K562 (cell line): ENCODE data around the gene IL1RAPL2. TPM values are rescaled to one million over a fixed set of nuclear protein-coding genes. Genes with fewer than 3 reads are reported as not detected.

Source experiments
- ATAC-seq: fragments of 200-7000 bp; cut with Tn5 transposase; 3 replicates; pipeline ENCODE4 v1.9.1; 2020; ENCODE audit warnings: moderate library complexity
- BruUV-seq: library from RNA; stranded (reverse); fragments of 400-500 nt; replicated peaks from 2 replicates; lab custom pipeline; 2021; lab: Mats Ljungman, UMichigan
- CTCF ChIA-PET: fragments of 300-600 bp; formaldehyde crosslinking; extraction: SDS; loops from one replicate; lab custom pipeline; 2021; ENCODE audit warnings: low intra/inter-chr PET ratio; lab: Yijun Ruan, JAX
- POLR2A ChIA-PET: fragments of 300-600, 350-650 bp; sonication (Branson Sonifier 250); formaldehyde crosslinking; extraction: SDS; loops from one replicate; lab custom pipeline; 2021; ENCODE audit warnings: antibody characterized with exemption, inconsistent platforms; lab: Yijun Ruan, JAX
- DNase-seq, 4 experiments: peaks; one replicate each; pipeline versions ENCODE4 v3.0.0 to v3.0.0-alpha.2; 2011 to 2018; ENCODE audit warnings: low spot score in 3 of 4, mixed read lengths in 3 of 4; ENCODE audit errors: extremely low read depth in 1 of 4
- FAIRE-seq: peaks from 2 replicates; lab custom pipeline; 2011; peaks lifted over from hg19 to GRCh38; lab: Jason Lieb, UNC
- H2AFZ ChIP-seq: 2 replicates; pipeline ENCODE4 v1.6.0; 2011; ENCODE audit warnings: low read depth, low read length, control low read depth, inconsistent platforms
- H3K27ac ChIP-seq: fragments of 200-600 bp; 3 replicates; pipeline ENCODE4 v1.8.0; 2011; ENCODE audit warnings: low read depth, mild to moderate bottlenecking, control low read depth, inconsistent platforms, low read length, moderate library complexity, mixed read lengths; ENCODE audit errors: extremely low read depth
- H3K27me3 ChIP-seq, 2 experiments: fragments of 300-600 bp in 1 of 2; 2 replicates in 1 of 2; 3 replicates in 1 of 2; pipeline versions ENCODE4 v1.6.0 to v1.8.0; 2011; ENCODE audit warnings: inconsistent platforms in 2 of 2, low read length in 2 of 2, mild to moderate bottlenecking in 1 of 2, mixed read lengths in 1 of 2, moderate library complexity in 1 of 2; ENCODE audit not compliant: control insufficient read depth in 2 of 2, insufficient read depth in 2 of 2
- H3K36me3 ChIP-seq: fragments of 300-600 bp; 3 replicates; pipeline ENCODE4 v1.8.0; 2011; ENCODE audit warnings: mild to moderate bottlenecking, low read length, inconsistent platforms; ENCODE audit not compliant: control insufficient read depth, insufficient read depth
- H3K4me1 ChIP-seq, 2 experiments: fragments of 200-600 bp in 1 of 2; replicated peaks in 1 of 2; 2 replicates in 1 of 2; 3 replicates in 1 of 2; pipeline versions ENCODE4 v1.5.1 to v1.8.0; 2011; ENCODE audit warnings: inconsistent platforms in 2 of 2, low read length in 2 of 2, mild to moderate bottlenecking in 1 of 2, mixed read lengths in 1 of 2, moderate library complexity in 1 of 2; ENCODE audit not compliant: control insufficient read depth in 2 of 2, insufficient read depth in 2 of 2
- H3K4me2 ChIP-seq: 2 replicates; pipeline ENCODE4 v1.6.1; 2011; ENCODE audit warnings: low read length, control low read depth, inconsistent platforms, mixed read lengths; ENCODE audit not compliant: insufficient read depth
- H3K4me3 ChIP-seq: fragments of 200-600 bp; sonication (generic), shearing (Covaris generic); 2 replicates; pipeline ENCODE4 v1.5.1; 2016; ENCODE audit warnings: control low read depth, inconsistent platforms
- H3K79me2 ChIP-seq: fragments of 200-600 bp; 3 replicates; pipeline ENCODE4 v1.8.0; 2011; ENCODE audit warnings: low read length, inconsistent platforms; ENCODE audit not compliant: control insufficient read depth, insufficient read depth
- H3K9ac ChIP-seq, 2 experiments: 2 replicates each; pipeline versions ENCODE4 v1.6.0 to v1.6.1; 2011; ENCODE audit warnings: low read depth in 2 of 2, low read length in 2 of 2, control low read depth in 1 of 2, inconsistent platforms in 1 of 2, mild to moderate bottlenecking in 1 of 2, mixed read lengths in 1 of 2; ENCODE audit not compliant: insufficient read depth in 1 of 2
- H3K9me1 ChIP-seq: one replicate; pipeline ENCODE4 v1.6.0; 2011; ENCODE audit warnings: inconsistent platforms, mild to moderate bottlenecking, low read length, moderate library complexity; ENCODE audit not compliant: control insufficient read depth, insufficient read depth
- H3K9me3 ChIP-seq: replicated peaks from 2 replicates; pipeline ENCODE4 v1.5.1; 2011; ENCODE audit warnings: low read depth, low read length, inconsistent platforms; ENCODE audit not compliant: control insufficient read depth, insufficient read depth
- H4K20me1 ChIP-seq: replicated peaks from 2 replicates; pipeline ENCODE4 v1.6.1; 2011; ENCODE audit warnings: low read length, inconsistent platforms, mixed read lengths; ENCODE audit not compliant: control insufficient read depth, insufficient read depth
- FOXJ3 ChIP-seq: sonication (generic); formaldehyde crosslinking; IDR thresholded peaks from 2 replicates; pipeline ENCODE4 v1.4.0; 2020; ENCODE audit warnings: mild to moderate bottlenecking, missing genetic modification reagents
- GMEB1 ChIP-seq: fragments of 250-450 bp; sonication (Bioruptor Pico); IDR thresholded peaks from 2 replicates; pipeline ENCODE4 v1.4.0; 2020; ENCODE audit warnings: mild to moderate bottlenecking
- HEY1 ChIP-seq: fragments of 250-450 bp; sonication (Bioruptor Pico); IDR thresholded peaks from 2 replicates; pipeline ENCODE4 v1.5.0; 2020; ENCODE audit warnings: mild to moderate bottlenecking, moderate library complexity, borderline replicate concordance
- NCOA2 ChIP-seq, 2 experiments: fragments of 450-650 bp; IDR thresholded peaks; 2 replicates each; pipeline ENCODE4 v1.6.1; 2018; ENCODE audit warnings: mild to moderate bottlenecking in 2 of 2, moderate library complexity in 1 of 2; ENCODE audit not compliant: partially characterized antibody in 2 of 2
- PRDM10 ChIP-seq: fragments of 450-650 bp; IDR thresholded peaks from 2 replicates; pipeline ENCODE4 v1.6.1; 2018; ENCODE audit not compliant: partially characterized antibody
- RB1 ChIP-seq: fragments of 450-650 bp; IDR thresholded peaks from 2 replicates; pipeline ENCODE4 v1.6.1; 2017; ENCODE audit warnings: low read depth, mild to moderate bottlenecking
- RCOR1 ChIP-seq, 2 experiments: IDR thresholded peaks; 2 replicates each; pipeline ENCODE4 v1.6.1; 2012; ENCODE audit warnings: low read depth in 2 of 2, low read length in 2 of 2, borderline replicate concordance in 1 of 2, improper control_type of control experiment in 1 of 2
- SRSF3 ChIP-seq: fragments of 200-400 bp; formaldehyde crosslinking; IDR thresholded peaks from 2 replicates; pipeline ENCODE4 v1.6.1; 2016; ENCODE audit warnings: mild to moderate bottlenecking, low read length, moderate library complexity; ENCODE audit not compliant: insufficient read depth
- UBTF ChIP-seq, 2 experiments: IDR thresholded peaks; 2 replicates each; pipeline ENCODE4 v1.6.1; 2012; ENCODE audit warnings: improper control_type of control experiment in 2 of 2, low read depth in 2 of 2, low read length in 2 of 2, borderline replicate concordance in 1 of 2
- ZFP30 ChIP-seq: fragments of 250-450 bp; sonication (Bioruptor Pico); IDR thresholded peaks from 2 replicates; pipeline ENCODE4 v1.8.0; 2022; ENCODE audit warnings: moderate library complexity, mild to moderate bottlenecking, inconsistent platforms, borderline replicate concordance
- WGBS: fragments of 100-300 bp; shearing (Covaris generic); methylation state at CpG from one replicate; pipeline ENCODE4 v1.1.6; 2016; ENCODE audit warnings: low coverage, mixed read lengths; ENCODE audit not compliant: insufficient coverage; ENCODE audit errors: missing lambda C conversion rate; 5-methylcytosine and 5-hydroxymethylcytosine counted together
- in situ Hi-C: fragments of 300-500 bp; cut with MboI; formaldehyde crosslinking; loops from 4 replicates; pipeline ENCODE4 v1.15.0; 2018; ENCODE audit warnings: inconsistent platforms, mixed read lengths
- intact Hi-C: fragments of 100-400 bp; cut with micrococcal nuclease; formaldehyde crosslinking; loops from 2 replicates; pipeline ENCODE4 v1.14.2; 2022
- polyA plus RNA-seq, 8 experiments: library from polyadenylated mRNA; depleted of rRNA in 4 of 8; stranded (reverse) in 5 of 8; unstranded in 3 of 8; fragments of >200 nt; fragmentation: Nextera tagmentation in 2 of 8; fragmentation: Illumina TruSeq in 1 of 8; extraction: Ambion mirVana in 2 of 8; extraction: Trizol in 1 of 8; gene quantifications; 2 replicates each; pipeline versions ENCODE4 v1.2.1 to v1.2.3, GENCODE V29; 2011 to 2014; ENCODE audit warnings: inconsistent platforms in 1 of 8, missing spikeins in 1 of 8
- total RNA-seq, 7 experiments: library from RNA; depleted of rRNA in 6 of 7; stranded (reverse); fragments of >200 nt in 6 of 7; fragmentation: Illumina TruSeq in 2 of 7; extraction: Trizol in 2 of 7; gene quantifications; 2 replicates each; pipeline versions ENCODE4 v1.2.1 to v1.2.3, GENCODE V29; 2011 to 2021; ENCODE audit warnings: low replicate concordance in 1 of 7

The IL1RAPL2 gene
- total and polyA plus RNA-seq, 9 of the 15 experiments (the other 6 are each of a cell fraction or from before 2014, with no cell fraction given): not detected

- CTCF ChIA-PET: no interaction called here
- no peaks in the 10 kb centered on the region for H3K79me2 ChIP-seq
- FAIRE-seq (no peak), ATAC-seq (no peak)
- no peak overlapping the region for H3K4me2 ChIP-seq
- no peak overlapping the region for H2AFZ ChIP-seq
- 0% methylated on average over 3 of the region's 4 CpGs for WGBS
- no peaks in the 10 kb centered on the region for H3K4me1 ChIP-seq
- no peak overlapping the region for H3K9ac ChIP-seq
- BruUV-seq: no TSS peak
- H3K4me3 ChIP-seq: no peak overlapping the region
- no peak overlapping the region for H3K27ac ChIP-seq
- H3K9me1 ChIP-seq: no peaks in the 10 kb centered on the region
- H4K20me1 ChIP-seq: no peaks in the 10 kb centered on the region
- TF ChIP-seq RCOR1 (IDR thresholded peaks at IDR 0.05; ENCODE audit: borderline replicate concordance in 1 of 2, low read depth in 2 of 2, low read length in 2 of 2) (no peak), GMEB1 (CRISPR knock-in tag) (no peak), RB1 (no peak), NCOA2 (IDR thresholded peaks at IDR 0.05; ENCODE audit: partially characterized antibody in 2 of 2) (no peak), SRSF3 (no peak), ZFP30 (CRISPR knock-in tag) (no peak), PRDM10 (no peak), HEY1 (CRISPR knock-in tag) (no peak), FOXJ3 (no peak), UBTF (IDR thresholded peaks at IDR 0.05; ENCODE audit: borderline replicate concordance in 1 of 2, low read depth in 2 of 2, low read length in 2 of 2) (no peak)
- TF ChIP-seq, all 486 proteins: peak for 0
- intact Hi-C loops: no loop called here
- Histone ChIP-seq H3K36me3 (no peaks in the 10 kb centered on the region), H3K27me3 (no peaks in the 10 kb centered on the region), H3K9me3 (no peaks in the 10 kb centered on the region)
- POLR2A ChIA-PET: no interaction called here
- in situ Hi-C loops: no loop called here
- DNase-seq: no peak
These were observed 104.1 kb downstream of the IL1RAPL2 start for GRCh38 chrX:104670051-104670450.
